ENCODE measurements around the gene KCNA3.
"Not testable (repeated sequence)": the region's sequence is repeated elsewhere in the genome, so short reads cannot be mapped to it uniquely, and the experiment has no call there.

The KCNA3 gene

DNA sequence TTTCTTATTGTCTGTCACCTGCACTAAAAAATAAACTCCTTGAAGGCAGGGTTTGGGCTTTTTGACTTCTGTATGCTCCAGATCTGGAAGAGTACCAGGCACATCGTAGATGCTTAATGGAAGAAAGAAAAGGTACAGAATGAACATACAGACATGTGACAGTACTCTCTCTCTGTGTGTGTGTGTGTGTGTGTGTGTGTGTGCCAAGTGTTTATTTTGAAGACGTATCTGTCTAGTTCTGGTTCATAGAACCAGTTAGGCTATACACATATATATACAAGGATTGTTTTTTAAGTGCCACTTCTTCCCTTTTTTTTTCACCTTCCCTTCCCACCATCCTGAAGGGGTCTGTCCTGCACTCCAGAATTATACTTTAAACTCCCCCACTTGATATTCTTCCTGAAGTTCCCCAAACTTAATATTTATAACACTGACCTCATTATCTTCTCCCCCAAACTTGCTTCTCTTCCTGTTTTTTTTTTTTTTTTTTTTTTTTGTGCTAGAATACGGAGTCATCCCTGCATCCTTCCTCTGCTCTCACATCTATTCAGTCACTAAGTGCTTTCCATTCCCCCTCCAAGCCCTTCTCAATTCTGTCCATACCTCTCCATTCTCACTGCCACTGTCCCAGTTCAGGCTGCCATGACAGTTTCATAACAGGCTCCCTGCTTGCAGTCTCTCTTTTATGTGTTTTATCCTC, 5.4 kb upstream of the KCNA3 start:
- no peak for DNase-seq (ENCODE audit: low read depth in 2 of 2)

GRCh38 chr1:110677526-110677925, 2.8 kb upstream of the KCNA3 start:
- no peak for DNase-seq (ENCODE audit: low read depth in 2 of 2)

DNA sequence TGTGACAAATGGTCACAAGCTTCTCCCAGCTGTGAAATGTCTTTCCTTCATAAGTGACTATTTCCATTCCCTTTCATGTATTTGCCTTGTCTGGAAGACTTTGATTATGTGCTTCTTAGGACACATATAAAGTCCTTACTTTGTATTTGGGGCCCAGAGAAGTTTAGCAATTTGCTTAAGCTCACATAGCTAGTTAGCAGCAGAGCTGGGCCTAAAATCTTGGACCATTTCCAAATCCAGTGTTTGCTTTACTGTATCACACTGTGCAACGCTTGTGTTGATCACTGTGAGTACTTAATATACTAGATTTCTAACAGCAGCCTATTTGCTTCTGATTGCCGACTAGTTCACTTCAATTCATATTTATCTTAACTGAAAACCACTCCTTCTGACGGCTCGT, 2.2 kb upstream of the KCNA3 start:
- DNase-seq (ENCODE audit: low read depth in 2 of 2), result no peak

DNA sequence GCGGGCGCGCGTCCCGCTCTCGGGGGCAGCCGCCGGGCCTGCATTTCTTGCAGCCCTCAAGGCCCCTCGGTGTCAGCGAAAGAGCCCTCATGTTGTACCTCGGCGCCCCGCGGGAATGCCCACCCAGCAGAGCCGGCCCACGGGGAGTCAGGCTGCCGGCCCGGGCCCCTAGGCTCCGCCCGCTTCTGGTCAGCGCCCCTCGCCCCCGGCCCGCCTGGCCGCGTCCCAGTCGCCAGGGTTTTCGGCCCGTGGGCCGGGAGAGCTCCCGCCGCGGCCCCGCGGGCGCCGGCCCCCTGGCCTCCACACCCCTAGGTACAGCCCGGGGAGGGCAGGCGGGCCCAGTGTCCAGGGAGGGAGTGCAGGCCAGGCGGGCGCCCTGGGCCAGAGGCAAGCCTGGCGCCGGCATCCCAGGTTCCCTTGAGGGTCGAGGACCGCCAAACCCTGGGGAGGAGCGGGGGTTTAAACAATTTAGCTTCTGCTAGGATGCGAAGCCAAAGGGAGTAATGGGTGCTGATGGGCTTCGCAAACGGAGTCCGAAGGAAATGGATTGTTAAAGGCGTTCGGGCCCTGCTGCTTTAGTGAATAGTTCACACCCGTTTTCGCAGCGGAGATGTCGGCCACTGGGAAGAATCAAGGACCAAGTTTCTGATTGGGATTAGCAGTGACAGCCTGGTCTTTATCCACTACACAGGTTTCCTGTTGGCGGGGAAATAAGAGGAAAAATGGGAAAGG, 486 bp upstream of the KCNA3 start:
- DNase-seq (ENCODE audit: low read depth in 2 of 2), result no peak

DNA sequence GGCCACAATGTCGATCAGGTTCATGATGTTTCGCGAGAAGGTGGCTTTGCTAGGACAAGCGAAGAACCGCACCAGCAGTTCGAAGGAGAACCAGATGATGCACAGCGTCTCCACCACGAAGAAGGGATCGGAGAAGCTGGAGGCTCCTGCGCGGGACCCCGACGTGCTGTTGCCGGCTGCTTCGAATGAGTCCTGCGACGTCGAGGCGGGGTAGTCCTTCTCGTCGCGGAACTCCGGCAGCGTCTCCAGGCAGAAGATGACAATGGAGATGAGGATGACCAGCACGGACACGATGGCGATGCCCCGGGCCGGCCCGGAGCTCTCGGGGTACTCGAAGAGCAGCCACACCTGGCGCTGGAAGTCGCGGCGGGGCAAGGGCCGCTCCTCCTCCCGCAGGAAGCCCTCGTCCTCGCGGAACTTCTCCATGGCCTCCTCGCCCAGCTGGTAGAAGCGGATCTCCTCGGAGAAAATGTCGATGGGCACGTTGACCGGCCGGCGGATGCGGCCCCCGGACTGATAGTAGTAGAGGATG, 869 bp downstream of the KCNA3 start:
- DNase-seq (ENCODE audit: low read depth in 2 of 2), result peak in 1 of 2 donors; percentile 16

- peak in 1 of 2 donors; percentile 12 for DNase-seq (ENCODE audit: low read depth in 2 of 2)
These were observed 1.5 kb downstream of the KCNA3 start for GRCh38 chr1:110673197-110673701.

DNA sequence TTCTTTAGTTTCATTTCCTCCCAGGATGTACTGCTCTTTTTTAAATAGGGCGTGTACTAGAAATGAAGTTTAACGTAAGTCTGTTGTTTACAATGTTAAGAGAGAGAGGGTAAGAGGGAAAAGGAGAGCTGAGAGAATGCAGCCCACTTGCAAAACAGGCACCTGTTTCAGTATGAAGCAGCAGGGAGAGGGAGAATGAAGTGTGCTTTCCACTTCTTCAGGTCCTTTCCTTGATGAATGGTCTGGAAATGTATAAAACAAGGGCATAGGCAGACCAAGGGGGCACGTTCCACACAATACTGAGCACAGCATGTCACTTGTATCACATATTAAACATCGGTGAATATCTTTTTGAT, 2.0 kb downstream of the KCNA3 start:
- DNase-seq (ENCODE audit: low read depth in 2 of 2), result no peak

GRCh38 chr1:110672001-110672752, 2.6 kb downstream of the KCNA3 start:
- DNase-seq (ENCODE audit: low read depth in 2 of 2), result peak; percentile 40 to 74

GRCh38 chr1:110671361-110671760, 3.4 kb downstream of the KCNA3 start:
- no peak for DNase-seq (ENCODE audit: low read depth in 2 of 2)

- DNase-seq (ENCODE audit: low read depth in 2 of 2), result no peak
These were observed 6.2 kb downstream of the KCNA3 start for GRCh38 chr1:110668549-110668948.

GRCh38 chr1:110667776-110668175, 7.0 kb downstream of the KCNA3 start:
- no peak for DNase-seq (ENCODE audit: low read depth in 2 of 2)

DNA sequence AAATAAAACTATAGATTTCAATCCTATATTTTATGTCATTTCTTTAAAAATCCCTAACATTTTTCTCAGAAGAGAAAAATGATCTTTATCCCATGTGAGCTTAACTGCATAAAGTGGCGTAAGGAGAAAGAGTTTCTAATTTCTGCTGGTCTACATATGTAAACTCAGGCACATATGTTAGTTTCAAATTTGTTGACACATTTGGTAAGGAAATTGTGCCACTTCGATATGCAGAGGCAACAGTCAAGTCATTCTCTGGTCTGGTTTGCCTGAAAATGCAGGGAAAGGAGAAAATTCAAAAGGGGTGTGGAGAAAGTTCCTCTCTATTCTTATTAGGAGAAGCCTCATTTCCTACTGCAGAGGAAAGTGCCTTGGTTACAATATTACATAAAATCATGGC, 11.5 kb downstream of the KCNA3 start:
- no peak for DNase-seq (ENCODE audit: low read depth in 2 of 2)

DNA sequence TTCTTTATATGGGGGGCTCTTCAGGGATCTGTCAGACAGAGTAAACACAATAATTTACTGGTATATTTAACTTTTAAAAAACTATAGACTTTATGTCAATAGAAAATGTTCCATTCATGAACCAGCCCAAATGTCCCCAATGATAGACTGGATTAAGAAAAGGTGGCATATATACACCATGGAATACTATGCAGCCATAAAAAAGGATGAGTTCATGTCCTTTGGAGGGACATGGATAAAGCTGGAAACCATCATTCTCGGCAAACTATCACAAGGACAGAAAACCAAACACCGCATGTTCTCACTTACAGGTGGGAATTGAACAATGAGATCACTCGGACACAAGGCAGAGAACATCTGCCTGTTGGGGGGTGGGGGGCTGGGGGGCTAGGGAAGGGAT, 15.2 kb downstream of the KCNA3 start:
- not testable (repeated sequence) for DNase-seq (ENCODE audit: low read depth in 2 of 2)

DNA sequence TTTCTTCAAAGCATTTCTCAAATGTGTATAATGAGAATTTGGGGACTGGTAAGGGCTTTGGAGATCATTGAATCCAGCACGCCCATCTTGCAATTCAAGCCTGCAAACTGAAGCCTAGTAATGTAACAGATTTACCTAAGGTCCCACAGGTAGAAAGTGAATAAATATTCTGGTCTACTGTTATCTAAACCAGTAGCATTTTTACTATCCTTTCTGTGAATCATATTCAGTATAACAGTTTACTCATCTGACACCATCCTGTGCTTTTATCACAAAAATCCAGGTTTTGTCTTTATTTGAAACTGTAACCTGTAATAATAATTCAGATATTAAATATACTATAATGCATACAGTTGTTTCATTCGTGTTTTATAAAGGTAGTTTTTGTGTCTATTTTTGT, 17.4 kb downstream of the KCNA3 start:
- DNase-seq (ENCODE audit: low read depth in 2 of 2), result no peak

DNA sequence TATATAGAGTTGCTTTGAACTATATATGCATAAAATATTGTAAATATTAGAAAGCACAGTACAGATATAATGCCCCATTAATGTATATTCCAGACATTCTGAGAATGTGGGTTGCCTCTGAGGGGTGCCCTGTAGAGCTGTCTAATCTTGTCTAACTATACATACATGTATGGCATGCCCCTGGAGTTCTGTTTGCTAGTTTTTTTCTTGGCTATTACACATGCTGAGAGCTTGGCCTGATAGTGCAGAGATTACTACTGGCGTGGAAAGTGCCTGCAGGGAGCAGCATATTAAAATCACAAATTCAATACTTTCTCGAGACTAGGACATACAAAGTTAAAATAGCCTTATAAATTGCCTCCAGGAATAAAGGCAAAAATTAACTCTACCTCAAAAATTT, 24.1 kb downstream of the KCNA3 start:
- no peak for DNase-seq (ENCODE audit: low read depth in 2 of 2)

GRCh38 chr1:110648417-110648816, 26.3 kb downstream of the KCNA3 start:
- no peak for DNase-seq (ENCODE audit: low read depth in 2 of 2)

DNA sequence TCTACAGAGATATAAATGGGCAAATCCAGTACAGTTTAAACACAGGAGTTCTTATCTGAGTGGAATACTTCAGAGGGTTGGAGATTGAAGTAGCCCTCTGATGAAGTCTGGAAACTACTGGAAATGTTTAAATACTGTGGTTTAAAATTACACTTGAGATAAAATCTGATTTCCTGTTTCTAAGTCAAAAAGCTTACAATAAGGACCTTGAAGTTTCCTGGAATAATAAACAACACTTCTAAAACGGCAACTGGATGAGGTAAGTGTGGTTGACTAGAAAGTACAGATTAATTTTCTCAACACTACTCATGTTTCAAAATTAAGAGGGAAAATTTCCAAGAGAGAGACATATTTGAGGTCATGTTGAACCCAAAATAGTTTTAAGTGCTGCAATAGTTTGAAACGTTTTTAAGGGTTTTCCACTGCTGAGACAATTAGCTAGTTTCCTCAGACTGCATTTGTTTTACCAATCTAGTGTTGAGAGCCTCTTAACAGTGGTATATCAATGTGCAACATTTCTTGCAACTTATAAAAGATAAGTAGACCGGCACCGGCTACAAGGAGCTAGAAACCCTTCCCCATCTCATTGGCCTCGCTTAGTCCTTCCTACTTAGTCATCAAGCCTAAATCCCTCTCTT, 27.4 kb downstream of the KCNA3 start:
- DNase-seq (ENCODE audit: low read depth in 2 of 2), result no peak

DNA sequence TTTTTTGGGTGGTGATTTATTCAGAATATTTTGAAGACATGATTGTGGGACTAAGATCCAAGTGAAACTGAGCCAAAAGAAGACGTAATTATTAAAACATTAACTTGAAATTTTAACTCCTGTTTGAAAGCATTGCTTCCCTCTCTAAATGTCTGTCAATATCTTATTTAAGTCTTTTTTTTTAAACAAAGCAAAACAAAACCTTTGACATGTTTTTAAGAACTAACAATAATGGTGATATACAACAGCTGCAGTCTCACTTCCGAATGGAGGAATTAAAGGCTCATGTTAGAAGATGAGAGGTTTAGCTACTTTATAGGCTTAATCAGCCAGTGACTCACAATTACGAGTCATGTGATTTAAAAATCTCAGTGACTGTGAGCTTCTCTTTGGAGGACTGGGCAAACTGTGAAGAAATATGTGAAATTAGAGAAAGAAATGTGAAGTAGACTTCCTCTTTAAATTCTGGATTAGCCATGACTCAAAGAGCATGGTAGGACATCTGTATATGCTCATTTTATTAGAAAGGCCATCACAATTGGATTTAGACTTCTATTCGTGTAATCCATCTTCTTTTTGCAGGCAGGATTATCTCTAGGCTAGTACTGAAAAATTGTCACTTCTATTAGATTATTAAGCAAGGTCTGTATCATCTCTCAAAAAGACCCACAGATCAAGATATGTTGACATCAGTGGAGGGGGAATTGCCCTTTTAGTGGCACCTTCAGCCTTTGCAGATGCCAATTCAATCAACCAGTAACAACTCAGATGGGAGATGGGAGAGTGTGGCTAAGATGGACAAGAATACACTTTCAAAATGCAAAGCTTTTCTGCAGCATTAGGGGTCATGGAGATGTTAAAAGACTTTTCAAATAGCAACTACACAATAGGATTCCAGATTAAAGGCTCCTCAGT, 28.7 kb downstream of the KCNA3 start:
- DNase-seq (ENCODE audit: low read depth in 2 of 2), result no peak

GRCh38 chr1:110645211-110645610, 29.5 kb downstream of the KCNA3 start:
- DNase-seq (ENCODE audit: low read depth in 2 of 2), result no peak

DNA sequence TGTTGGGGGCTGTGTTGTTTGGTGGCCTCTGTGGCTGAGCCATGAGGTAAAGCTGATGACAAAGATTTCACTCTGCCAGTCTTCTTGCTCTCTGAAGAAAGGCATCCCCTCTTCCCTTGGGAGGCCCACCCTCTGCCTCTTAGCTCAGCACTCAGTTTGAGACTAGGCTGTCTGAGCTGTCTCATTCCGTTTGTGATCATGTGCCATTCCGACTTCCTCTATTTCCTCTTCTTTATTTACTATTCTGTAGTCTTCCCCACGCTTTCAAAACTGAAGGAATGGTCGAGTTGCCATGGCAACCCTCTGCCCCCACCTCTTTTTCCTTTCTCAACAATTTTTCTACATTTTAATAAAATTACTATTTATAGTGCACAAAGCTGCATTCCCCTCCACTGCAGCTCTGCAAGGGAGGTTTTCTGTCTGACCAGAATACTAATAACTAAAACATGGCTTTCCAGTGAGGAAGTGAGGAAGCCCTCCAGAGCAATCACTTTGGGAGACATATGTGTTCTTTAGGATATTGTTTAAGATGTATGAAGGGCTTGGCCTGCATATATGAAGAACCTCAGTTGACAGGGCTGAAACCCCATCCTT, 30.8 kb downstream of the KCNA3 start:
- no peak for DNase-seq (ENCODE audit: low read depth in 2 of 2)

Data from stimulated activated CD4-positive, alpha-beta T cell treated with anti-CD3 and anti-CD28 coated beads, Interleukin-4, amount 100 ng/mL, for 48 hours (primary cell).